IPS-18c (cell line): ENCODE data around the gene PDGFRA.

Source experiments
- H3K4me3 ChIP-seq: 2 replicates; pipeline ENCODE4 v1.7.0; 2013; ENCODE audit warnings: low read depth, mild to moderate bottlenecking, low read length, moderate library complexity; ENCODE audit not compliant: insufficient read depth
- H3K9me3 ChIP-seq: one replicate; pipeline ENCODE4 v1.6.1; 2013; ENCODE audit warnings: mild to moderate bottlenecking, low read length, moderate library complexity; ENCODE audit not compliant: control insufficient read depth, insufficient read depth

Gene PDGFRA

GRCh38 chr4:54277691-54278090 is 48.6 kb downstream of the PDGFRA start:
- H3K4me3 ChIP-seq = no peak overlapping the region
- peaks cover 4% of the 10 kb centered on the region for H3K9me3 ChIP-seq

GRCh38 chr4:54278216-54278615 is 49.1 kb downstream of the PDGFRA start:
- no peak overlapping the region for H3K4me3 ChIP-seq
- peaks cover 10% of the 10 kb centered on the region for H3K9me3 ChIP-seq

- peaks cover 19% of the 10 kb centered on the region for H3K9me3 ChIP-seq
- H3K4me3 ChIP-seq = no peak overlapping the region
Observed at GRCh38 chr4:54281054-54281766, 52.1 kb downstream of the PDGFRA start.

- peaks cover 19% of the 10 kb centered on the region for H3K9me3 ChIP-seq
- H3K4me3 ChIP-seq = no peak overlapping the region
Observed at GRCh38 chr4:54282837-54283236, 53.7 kb downstream of the PDGFRA start.

GRCh38 chr4:54289316-54289715 is 60.2 kb downstream of the PDGFRA start:
- H3K4me3 ChIP-seq = no peak overlapping the region
- H3K9me3 ChIP-seq = no peaks in the 10 kb centered on the region

GRCh38 chr4:54290980-54291379 is 61.9 kb downstream of the PDGFRA start:
- Histone ChIP-seq H3K4me3 (no peak overlapping the region), H3K9me3 (peaks cover 2% of the 10 kb centered on the region)

- Histone ChIP-seq H3K4me3 (no peak overlapping the region), H3K9me3 (peaks cover 4% of the 10 kb centered on the region)
Observed at GRCh38 chr4:54296548-54297203, 67.6 kb downstream of the PDGFRA start.

GRCh38 chr4:54308110-54308509 is 79.0 kb downstream of the PDGFRA start:
- Histone ChIP-seq H3K9me3 (no peaks in the 10 kb centered on the region), H3K4me3 (no peak overlapping the region)

GRCh38 chr4:54315561-54316538 is 86.8 kb downstream of the PDGFRA start:
- Histone ChIP-seq H3K4me3 (no peak overlapping the region), H3K9me3 (no peaks in the 10 kb centered on the region)

GRCh38 chr4:54317690-54318089 is 88.6 kb downstream of the PDGFRA start:
- Histone ChIP-seq H3K9me3 (no peaks in the 10 kb centered on the region), H3K4me3 (no peak overlapping the region)

- no peak overlapping the region for H3K4me3 ChIP-seq
- no peaks in the 10 kb centered on the region for H3K9me3 ChIP-seq
Observed at GRCh38 chr4:54318904-54319303, 89.8 kb downstream of the PDGFRA start.

- no peaks in the 10 kb centered on the region for H3K9me3 ChIP-seq
- no peak overlapping the region for H3K4me3 ChIP-seq
Observed at GRCh38 chr4:54320826-54321685, 92.0 kb downstream of the PDGFRA start.

GRCh38 chr4:54322818-54323417 is 93.8 kb downstream of the PDGFRA start:
- Histone ChIP-seq H3K4me3 (no peak overlapping the region), H3K9me3 (no peaks in the 10 kb centered on the region)

GRCh38 chr4:54330896-54331295 is 101.8 kb downstream of the PDGFRA start:
- H3K9me3 ChIP-seq = no peaks in the 10 kb centered on the region

GRCh38 chr4:54332542-54332941 is 103.4 kb downstream of the PDGFRA start:
- Histone ChIP-seq H3K4me3 (no peak overlapping the region), H3K9me3 (no peaks in the 10 kb centered on the region)

More at GRCh38 chr4:54330896-54331295, 101.8 kb downstream of the PDGFRA start:
- no peak overlapping the region for H3K4me3 ChIP-seq

GRCh38 chr4:54333657-54334056 is 104.6 kb downstream of the PDGFRA start:
- no peak overlapping the region for H3K4me3 ChIP-seq
- H3K9me3 ChIP-seq = no peaks in the 10 kb centered on the region
